Subcutaneous adipose tissue (tissue), 4 donors: ENCODE data around the gene SPAG17. TPM values are rescaled to one million over a fixed set of nuclear protein-coding genes. Genes with fewer than 3 reads are reported as not detected.

Experiments
- total RNA-seq, 4 donors: library from RNA; depleted of rRNA; stranded (reverse); fragments of >200 nt; gene quantifications; one replicate each; pipeline ENCODE4 v1.1.0, GENCODE V29; 2016
- TF ChIP-seq, protein P1 (sequence below): fragments of 450-650 bp; IDR thresholded peaks from one replicate; pipeline ENCODE4 v1.5.1; 2016; ENCODE audit warnings: low read depth, mild to moderate bottlenecking, control low read depth, antibody characterized with exemption, moderate library complexity

Gene SPAG17
- total RNA-seq, 4 donors from 2014 or later = 0.82 to 2.7 (median 1.6) TPM

- TF ChIP-seq, protein P1, sequence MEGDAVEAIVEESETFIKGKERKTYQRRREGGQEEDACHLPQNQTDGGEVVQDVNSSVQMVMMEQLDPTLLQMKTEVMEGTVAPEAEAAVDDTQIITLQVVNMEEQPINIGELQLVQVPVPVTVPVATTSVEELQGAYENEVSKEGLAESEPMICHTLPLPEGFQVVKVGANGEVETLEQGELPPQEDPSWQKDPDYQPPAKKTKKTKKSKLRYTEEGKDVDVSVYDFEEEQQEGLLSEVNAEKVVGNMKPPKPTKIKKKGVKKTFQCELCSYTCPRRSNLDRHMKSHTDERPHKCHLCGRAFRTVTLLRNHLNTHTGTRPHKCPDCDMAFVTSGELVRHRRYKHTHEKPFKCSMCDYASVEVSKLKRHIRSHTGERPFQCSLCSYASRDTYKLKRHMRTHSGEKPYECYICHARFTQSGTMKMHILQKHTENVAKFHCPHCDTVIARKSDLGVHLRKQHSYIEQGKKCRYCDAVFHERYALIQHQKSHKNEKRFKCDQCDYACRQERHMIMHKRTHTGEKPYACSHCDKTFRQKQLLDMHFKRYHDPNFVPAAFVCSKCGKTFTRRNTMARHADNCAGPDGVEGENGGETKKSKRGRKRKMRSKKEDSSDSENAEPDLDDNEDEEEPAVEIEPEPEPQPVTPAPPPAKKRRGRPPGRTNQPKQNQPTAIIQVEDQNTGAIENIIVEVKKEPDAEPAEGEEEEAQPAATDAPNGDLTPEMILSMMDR = no peak
Observed at GRCh38 chr1:118082984-118083383, 102.0 kb downstream of the SPAG17 start.

DNA sequence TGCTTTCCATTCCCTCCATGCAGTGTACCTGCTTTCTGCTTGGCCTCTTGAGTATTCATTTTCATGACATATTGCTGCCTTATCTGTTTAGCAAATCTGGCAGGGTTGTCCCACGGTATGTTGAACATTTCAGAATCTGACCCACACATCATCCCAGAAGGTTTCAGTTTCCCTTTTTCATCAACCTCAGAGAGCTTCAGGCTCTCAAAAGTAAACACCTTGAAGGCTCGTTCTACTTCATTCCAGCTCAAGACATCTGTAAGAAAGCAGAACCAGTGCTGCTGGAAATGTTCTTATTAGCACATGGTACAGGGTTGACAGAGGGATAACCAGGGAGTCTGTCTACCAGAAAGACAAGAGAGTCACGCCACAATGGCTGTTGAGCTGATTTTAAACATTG lies 103.6 kb downstream of the SPAG17 start:
- TF ChIP-seq, protein P1 = no peak

GRCh38 chr1:118077331-118078045 lies 107.5 kb downstream of the SPAG17 start:
- TF ChIP-seq, protein P1 = no peak

GRCh38 chr1:118075116-118075515 lies 109.9 kb downstream of the SPAG17 start:
- TF ChIP-seq, protein P1 = no peak

DNA sequence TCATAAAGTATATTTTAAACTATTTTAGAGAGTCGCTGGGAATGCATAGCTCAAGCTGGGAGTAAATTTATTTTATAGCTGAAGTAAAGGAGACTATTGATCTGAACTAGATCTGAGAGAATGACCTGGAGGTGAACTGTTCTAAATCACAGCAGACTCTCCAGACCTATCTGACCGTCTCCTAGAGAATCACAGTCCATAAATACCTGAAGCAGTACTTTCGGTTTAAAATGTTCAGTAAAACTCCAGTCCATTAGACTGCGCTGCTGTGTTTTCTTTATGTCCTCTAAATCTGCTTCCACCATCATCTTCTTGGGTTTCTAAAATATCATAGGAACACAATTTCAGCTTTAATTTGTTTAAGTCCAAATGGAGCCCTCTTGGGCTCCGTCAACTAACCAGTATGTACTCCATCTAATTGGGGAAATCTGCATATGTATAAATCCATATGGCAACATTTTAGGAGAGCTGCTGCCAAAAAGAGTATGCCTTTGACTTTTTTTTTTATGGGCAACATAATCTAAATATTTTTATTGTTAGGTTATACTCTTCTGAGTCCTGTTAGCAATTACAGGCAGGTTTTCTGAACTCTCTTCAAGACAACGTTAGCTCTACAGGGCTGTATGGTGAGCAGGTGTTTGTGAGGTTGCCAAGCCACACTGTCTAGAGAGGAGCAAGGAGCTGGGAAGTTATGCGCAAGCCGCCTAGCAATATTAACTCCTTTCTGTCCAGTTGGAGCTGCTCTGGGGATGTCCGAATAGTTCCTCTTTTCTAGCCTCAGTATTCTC lies 111.2 kb downstream of the SPAG17 start:
- TF ChIP-seq, protein P1 = no peak

- TF ChIP-seq, protein P1 = no peak
Observed at GRCh38 chr1:118049981-118050380, 135.0 kb downstream of the SPAG17 start.

GRCh38 chr1:118047650-118048224 lies 137.3 kb downstream of the SPAG17 start:
- TF ChIP-seq, protein P1 = no peak
